ENCODE data around the gene FBN2. TPM values are rescaled to one million over a fixed set of nuclear protein-coding genes. Genes with fewer than 3 reads are reported as not detected.

Gene FBN2
- total RNA-seq, 1 donor from 2014 or later = 0.49 TPM

GRCh38 chr5:128478386-128479368 is 59.4 kb downstream of the FBN2 start:
- no peak overlapping the region for H3K4me3 ChIP-seq
- H3K4me1 ChIP-seq = no peaks in the 10 kb centered on the region
- H3K27me3 ChIP-seq = no peaks in the 10 kb centered on the region
- no peaks in the 10 kb centered on the region for H3K36me3 ChIP-seq
- intact Hi-C loops (cut with DNase I) = no loop called here
- no peak for DNase-seq (ENCODE audit: extremely low spot score in 2 of 2)
- no peak overlapping the region for H3K27ac ChIP-seq
- H3K9me3 ChIP-seq = no peaks in the 10 kb centered on the region
- TF ChIP-seq POLR2AphosphoS5 (IDR thresholded peaks at IDR 0.05; ENCODE audit: insufficient read depth in 1 of 2, low read depth in 1 of 2) (no peak), POLR2A (IDR thresholded peaks at IDR 0.05) (no peak)
- TF ChIP-seq, protein P1, sequence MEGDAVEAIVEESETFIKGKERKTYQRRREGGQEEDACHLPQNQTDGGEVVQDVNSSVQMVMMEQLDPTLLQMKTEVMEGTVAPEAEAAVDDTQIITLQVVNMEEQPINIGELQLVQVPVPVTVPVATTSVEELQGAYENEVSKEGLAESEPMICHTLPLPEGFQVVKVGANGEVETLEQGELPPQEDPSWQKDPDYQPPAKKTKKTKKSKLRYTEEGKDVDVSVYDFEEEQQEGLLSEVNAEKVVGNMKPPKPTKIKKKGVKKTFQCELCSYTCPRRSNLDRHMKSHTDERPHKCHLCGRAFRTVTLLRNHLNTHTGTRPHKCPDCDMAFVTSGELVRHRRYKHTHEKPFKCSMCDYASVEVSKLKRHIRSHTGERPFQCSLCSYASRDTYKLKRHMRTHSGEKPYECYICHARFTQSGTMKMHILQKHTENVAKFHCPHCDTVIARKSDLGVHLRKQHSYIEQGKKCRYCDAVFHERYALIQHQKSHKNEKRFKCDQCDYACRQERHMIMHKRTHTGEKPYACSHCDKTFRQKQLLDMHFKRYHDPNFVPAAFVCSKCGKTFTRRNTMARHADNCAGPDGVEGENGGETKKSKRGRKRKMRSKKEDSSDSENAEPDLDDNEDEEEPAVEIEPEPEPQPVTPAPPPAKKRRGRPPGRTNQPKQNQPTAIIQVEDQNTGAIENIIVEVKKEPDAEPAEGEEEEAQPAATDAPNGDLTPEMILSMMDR (IDR thresholded peaks at IDR 0.05) = no peak

GRCh38 chr5:128477944-128478343 is 60.1 kb downstream of the FBN2 start:
- H3K27ac ChIP-seq = no peak overlapping the region
- no peaks in the 10 kb centered on the region for H3K9me3 ChIP-seq
- no peaks in the 10 kb centered on the region for H3K27me3 ChIP-seq
- no peak overlapping the region for H3K4me3 ChIP-seq
- TF ChIP-seq POLR2A (IDR thresholded peaks at IDR 0.05) (no peak), POLR2AphosphoS5 (IDR thresholded peaks at IDR 0.05; ENCODE audit: insufficient read depth in 1 of 2, low read depth in 1 of 2) (no peak)
- TF ChIP-seq, protein P1 (IDR thresholded peaks at IDR 0.05) = no peak
- intact Hi-C loops (cut with DNase I) = no loop called here
- no peak for DNase-seq (ENCODE audit: extremely low spot score in 2 of 2)
- H3K36me3 ChIP-seq = no peaks in the 10 kb centered on the region
- no peaks in the 10 kb centered on the region for H3K4me1 ChIP-seq

- TF ChIP-seq POLR2AphosphoS5 (IDR thresholded peaks at IDR 0.05; ENCODE audit: insufficient read depth in 1 of 2, low read depth in 1 of 2) = no peak
- TF ChIP-seq POLR2A (IDR thresholded peaks at IDR 0.05) = no peak
- TF ChIP-seq, protein P1 (IDR thresholded peaks at IDR 0.05) = no peak
- Histone ChIP-seq H3K36me3 (no peaks in the 10 kb centered on the region), H3K27ac (no peak overlapping the region), H3K27me3 (no peaks in the 10 kb centered on the region), H3K9me3 (no peaks in the 10 kb centered on the region), H3K4me1 (no peaks in the 10 kb centered on the region), H3K4me3 (no peak overlapping the region)
- intact Hi-C loops (cut with DNase I) = no loop called here
- DNase-seq (ENCODE audit: extremely low spot score in 2 of 2) = no peak
These were observed 62.4 kb downstream of the FBN2 start for GRCh38 chr5:128475693-128476092.

GRCh38 chr5:128472919-128473318 is 65.1 kb downstream of the FBN2 start:
- H3K4me1 ChIP-seq = no peaks in the 10 kb centered on the region
- H3K27me3 ChIP-seq = no peaks in the 10 kb centered on the region
- H3K36me3 ChIP-seq = no peaks in the 10 kb centered on the region
- intact Hi-C loops (cut with DNase I) = no loop called here
- H3K9me3 ChIP-seq = no peaks in the 10 kb centered on the region
- TF ChIP-seq, protein P1 (IDR thresholded peaks at IDR 0.05) = no peak
- TF ChIP-seq POLR2AphosphoS5 (IDR thresholded peaks at IDR 0.05; ENCODE audit: insufficient read depth in 1 of 2, low read depth in 1 of 2) (no peak), POLR2A (IDR thresholded peaks at IDR 0.05) (no peak)
- no peak overlapping the region for H3K27ac ChIP-seq
- no peak for DNase-seq (ENCODE audit: extremely low spot score in 2 of 2)
- no peak overlapping the region for H3K4me3 ChIP-seq

DNA sequence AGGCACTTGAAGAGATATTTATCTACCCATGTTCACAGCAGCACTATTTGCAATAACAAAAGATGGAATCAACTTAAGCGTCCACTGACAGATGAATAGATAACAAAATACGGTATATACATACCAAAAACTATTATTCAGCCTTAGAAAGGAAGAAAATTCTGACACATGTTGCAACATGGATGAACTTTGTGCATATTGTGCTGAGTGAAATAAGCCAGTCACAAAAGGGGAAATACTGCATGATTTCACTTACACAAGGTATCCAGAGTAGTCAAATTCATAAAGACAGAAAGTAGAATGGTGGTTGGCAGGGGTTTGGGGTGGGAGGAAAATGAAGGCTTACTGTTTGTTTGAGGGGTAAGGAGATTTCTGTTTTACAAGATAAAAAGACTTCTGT is 66.0 kb downstream of the FBN2 start:
- Histone ChIP-seq H3K27me3 (no peaks in the 10 kb centered on the region), H3K4me3 (no peak overlapping the region), H3K36me3 (no peaks in the 10 kb centered on the region), H3K4me1 (no peaks in the 10 kb centered on the region), H3K9me3 (no peaks in the 10 kb centered on the region), H3K27ac (no peak overlapping the region)
- DNase-seq (ENCODE audit: extremely low spot score in 2 of 2) = no peak
- intact Hi-C loops (cut with DNase I) = no loop called here
- no peak for TF ChIP-seq POLR2A (IDR thresholded peaks at IDR 0.05)
- TF ChIP-seq, protein P1 (IDR thresholded peaks at IDR 0.05) = no peak
- no peak for TF ChIP-seq POLR2AphosphoS5 (IDR thresholded peaks at IDR 0.05; ENCODE audit: insufficient read depth in 1 of 2, low read depth in 1 of 2)
